ENCODE results near the gene STK17B. TPM values are rescaled to one million over a fixed set of nuclear protein-coding genes. Genes with fewer than 3 reads are reported as not detected.

The STK17B gene
- total RNA-seq, 1 donor = 114 TPM

DNA sequence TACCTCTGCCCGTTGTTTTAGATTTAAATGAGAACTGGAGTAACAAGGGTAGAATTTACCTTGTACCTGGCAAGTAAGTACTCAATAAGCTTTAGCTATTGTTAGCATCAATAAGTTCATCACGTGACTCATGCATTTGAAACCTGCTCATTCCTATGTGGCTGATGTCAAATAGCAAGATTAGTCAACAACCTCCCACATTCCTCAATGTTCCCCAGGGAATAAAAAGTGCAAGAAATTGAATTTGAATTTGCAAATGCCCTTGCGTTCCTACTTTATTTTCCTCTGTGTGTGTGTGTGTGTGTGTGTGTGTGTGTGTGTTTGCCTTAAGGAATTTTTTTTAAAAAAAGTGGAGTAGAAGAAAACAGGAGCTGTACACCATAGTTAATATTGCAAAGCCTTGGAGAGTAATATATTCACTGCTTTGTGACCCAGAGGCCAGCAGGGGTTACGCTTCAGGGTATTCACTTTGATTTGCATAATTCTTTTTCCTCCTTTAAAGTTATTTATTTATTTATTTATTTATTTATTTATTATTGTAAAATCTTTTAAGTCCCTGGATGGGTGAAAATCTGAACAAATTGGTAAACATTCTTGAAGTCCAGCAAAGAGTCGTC lies 58.9 kb downstream of the STK17B start:
- DNase-seq (ENCODE audit: low read depth) = peak; percentile 94
- H3K4me3 ChIP-seq (ENCODE audit: low read depth, low read length) = no peak overlapping the region
- TF ChIP-seq, protein P1, sequence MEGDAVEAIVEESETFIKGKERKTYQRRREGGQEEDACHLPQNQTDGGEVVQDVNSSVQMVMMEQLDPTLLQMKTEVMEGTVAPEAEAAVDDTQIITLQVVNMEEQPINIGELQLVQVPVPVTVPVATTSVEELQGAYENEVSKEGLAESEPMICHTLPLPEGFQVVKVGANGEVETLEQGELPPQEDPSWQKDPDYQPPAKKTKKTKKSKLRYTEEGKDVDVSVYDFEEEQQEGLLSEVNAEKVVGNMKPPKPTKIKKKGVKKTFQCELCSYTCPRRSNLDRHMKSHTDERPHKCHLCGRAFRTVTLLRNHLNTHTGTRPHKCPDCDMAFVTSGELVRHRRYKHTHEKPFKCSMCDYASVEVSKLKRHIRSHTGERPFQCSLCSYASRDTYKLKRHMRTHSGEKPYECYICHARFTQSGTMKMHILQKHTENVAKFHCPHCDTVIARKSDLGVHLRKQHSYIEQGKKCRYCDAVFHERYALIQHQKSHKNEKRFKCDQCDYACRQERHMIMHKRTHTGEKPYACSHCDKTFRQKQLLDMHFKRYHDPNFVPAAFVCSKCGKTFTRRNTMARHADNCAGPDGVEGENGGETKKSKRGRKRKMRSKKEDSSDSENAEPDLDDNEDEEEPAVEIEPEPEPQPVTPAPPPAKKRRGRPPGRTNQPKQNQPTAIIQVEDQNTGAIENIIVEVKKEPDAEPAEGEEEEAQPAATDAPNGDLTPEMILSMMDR (IDR thresholded peaks at IDR 0.05; ENCODE audit: insufficient read depth, low read length) = no peak

DNA sequence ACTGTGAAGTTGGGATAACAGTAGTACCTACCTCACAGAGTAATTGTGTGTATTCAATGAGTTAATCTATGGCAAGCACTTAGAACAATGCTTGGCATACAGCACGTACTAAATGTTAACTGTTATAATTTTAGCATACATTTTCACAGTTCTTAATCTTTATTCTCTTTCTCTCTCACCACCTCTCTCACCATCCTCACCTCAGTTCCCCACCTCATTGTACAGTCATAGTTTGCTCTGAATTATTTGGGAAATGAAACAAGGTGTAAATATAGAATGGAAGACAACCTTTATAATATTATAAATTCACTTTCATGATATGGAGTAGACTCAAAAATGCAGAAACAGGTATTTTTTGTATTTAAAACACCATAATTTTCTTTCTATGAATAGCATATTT lies 62.8 kb downstream of the STK17B start:
- no peak for DNase-seq (ENCODE audit: low read depth)
- H3K4me3 ChIP-seq (ENCODE audit: low read depth, low read length) = no peak overlapping the region
- TF ChIP-seq, protein P1 (IDR thresholded peaks at IDR 0.05; ENCODE audit: insufficient read depth, low read length) = no peak

DNA sequence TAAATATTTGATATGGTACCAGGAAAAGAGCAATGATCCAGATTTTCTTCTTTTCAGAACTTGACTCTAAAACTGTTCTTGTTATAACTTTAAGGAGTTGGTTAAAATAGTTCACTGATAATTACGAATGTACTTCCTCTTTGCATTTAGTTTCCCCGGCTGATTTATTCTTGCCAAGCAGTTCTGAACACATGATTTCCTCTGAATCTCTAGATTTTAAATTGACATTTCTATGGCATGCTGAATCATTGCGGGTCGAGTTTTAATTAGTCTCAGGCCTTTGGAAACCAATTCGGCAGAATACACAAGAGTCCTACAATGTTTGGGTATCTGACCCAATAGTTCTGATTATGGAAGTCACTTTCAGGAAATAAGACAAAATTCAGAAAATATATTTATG lies 65.4 kb downstream of the STK17B start:
- TF ChIP-seq, protein P1 (IDR thresholded peaks at IDR 0.05; ENCODE audit: insufficient read depth, low read length) = no peak
- no peak for DNase-seq (ENCODE audit: low read depth)
- H3K4me3 ChIP-seq (ENCODE audit: low read depth, low read length) = no peak overlapping the region

DNA sequence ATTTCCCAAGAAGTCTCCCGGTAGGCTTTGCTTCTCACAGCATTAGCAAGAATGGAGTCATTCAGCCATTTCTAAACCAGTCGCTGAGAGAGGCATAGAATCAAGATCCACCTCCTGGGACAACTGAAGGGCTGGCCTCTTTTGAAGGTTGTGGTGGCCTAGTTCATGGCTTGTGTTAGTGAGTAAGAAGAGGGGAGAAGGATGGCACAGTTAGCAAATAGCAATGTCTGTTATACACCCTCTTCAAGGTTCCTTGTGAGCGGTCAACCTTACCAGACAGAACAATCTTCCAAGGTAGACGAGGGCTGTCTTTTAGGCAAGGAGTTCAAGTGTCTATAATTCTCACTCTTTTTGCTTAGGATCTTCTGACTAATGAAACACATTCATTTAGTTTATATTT lies 67.3 kb downstream of the STK17B start:
- H3K4me3 ChIP-seq (ENCODE audit: low read depth, low read length) = no peak overlapping the region

DNA sequence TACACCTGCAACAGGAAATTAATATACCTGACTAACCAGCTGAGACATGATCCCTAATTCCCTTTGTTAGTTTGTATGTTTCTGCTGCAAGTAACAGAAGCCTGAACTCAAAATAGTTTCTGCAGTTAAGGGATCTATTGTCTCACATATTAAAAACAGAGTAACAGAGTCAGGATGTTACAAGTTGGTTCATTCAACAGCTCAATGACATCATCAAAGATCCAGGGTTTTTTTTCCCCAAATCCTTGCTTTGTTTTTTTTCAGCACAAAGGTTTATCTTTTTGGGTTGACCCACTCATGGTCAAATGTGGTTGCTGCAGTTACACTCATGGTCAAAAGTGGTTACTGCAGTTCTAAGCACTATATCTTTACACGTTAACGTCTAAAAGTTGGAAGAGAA lies 67.8 kb downstream of the STK17B start:
- TF ChIP-seq, protein P1 (IDR thresholded peaks at IDR 0.05; ENCODE audit: insufficient read depth, low read length) = no peak
- no peak overlapping the region for H3K4me3 ChIP-seq (ENCODE audit: low read depth, low read length)
- no peak for DNase-seq (ENCODE audit: low read depth)

More for the DNA sequence above, 67.3 kb downstream of the STK17B start:
- DNase-seq (ENCODE audit: low read depth) = no peak
- TF ChIP-seq, protein P1 (IDR thresholded peaks at IDR 0.05; ENCODE audit: insufficient read depth, low read length) = no peak

DNA sequence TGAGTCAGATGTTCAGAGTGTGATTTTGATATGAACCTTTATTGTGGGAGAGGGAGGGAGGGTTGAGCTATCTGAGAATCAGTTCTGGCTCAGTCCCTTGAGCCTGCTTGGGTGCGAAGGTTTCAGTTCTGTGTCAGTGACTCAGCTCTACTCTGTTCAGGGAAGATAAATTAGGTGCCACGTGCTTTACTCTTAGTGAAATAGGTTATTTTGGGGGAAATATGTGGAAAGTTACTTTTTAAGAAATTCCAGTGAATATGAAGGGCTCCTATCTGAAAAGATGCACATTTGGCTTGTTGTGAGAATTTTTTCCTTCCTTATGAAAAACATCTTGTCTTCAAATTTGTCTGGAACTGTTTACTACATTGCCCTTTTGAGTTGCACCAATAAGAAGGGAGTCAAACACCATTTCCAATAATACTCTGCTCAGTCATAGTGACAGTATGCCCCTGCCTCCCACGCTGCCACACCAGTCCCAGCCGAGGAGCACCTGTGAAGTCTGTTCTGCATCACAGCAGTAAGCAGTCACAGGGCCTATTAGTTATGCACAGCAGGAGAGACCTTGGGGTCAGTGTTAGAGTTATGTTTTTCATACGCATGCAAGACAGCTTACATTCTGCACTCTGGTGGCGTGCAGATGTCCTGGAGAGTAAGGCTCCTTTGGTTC lies 69.9 kb downstream of the STK17B start:
- TF ChIP-seq, protein P1 (IDR thresholded peaks at IDR 0.05; ENCODE audit: insufficient read depth, low read length) = no peak
- peak; percentile 87 for DNase-seq (ENCODE audit: low read depth)
- H3K4me3 ChIP-seq (ENCODE audit: low read depth, low read length) = no peak overlapping the region
